SK-N-SH (cell line): Measurements from ENCODE around the gene P2RX4. TPM values are rescaled to one million over a fixed set of nuclear protein-coding genes. Genes with fewer than 3 reads are reported as not detected.

Source experiments
- CTCF ChIA-PET: fragments of 300-600, 350-600 bp; formaldehyde crosslinking; extraction: SDS; loops from one replicate; lab custom pipeline; 2021; lab: Yijun Ruan, JAX
- POLR2A ChIA-PET: fragments of 350-600 bp; sonication (Branson Sonifier 250); formaldehyde crosslinking; extraction: SDS; loops from one replicate; lab custom pipeline; 2020; ENCODE audit warnings: antibody characterized with exemption, inconsistent platforms; lab: Yijun Ruan, JAX
- DNase-seq: peaks from one replicate; pipeline ENCODE4 v3.0.0; 2012
- H2AFZ ChIP-seq: fragments of 200-600 bp; sonication (generic); 2 replicates; pipeline ENCODE4 v1.8.1; 2016; ENCODE audit warnings: antibody characterized with exemption, mild to moderate bottlenecking, low read depth
- H3F3A ChIP-seq: fragments of 200-600 bp; sonication (generic); replicated peaks from 2 replicates; pipeline ENCODE3; 2016; ENCODE audit warnings: antibody characterized with exemption, mild to moderate bottlenecking; ENCODE audit not compliant: insufficient read depth
- H3K27ac ChIP-seq, 2 experiments: fragments of 200-500 bp in 1 of 2; fragments of 200-600 bp in 1 of 2; sonication (Bioruptor generic) in 1 of 2; sonication (generic), shearing (Covaris generic) in 1 of 2; 2 replicates each; pipeline versions ENCODE4 v1.5.1 to v1.6.1; 2014 to 2016; ENCODE audit warnings: low read depth in 2 of 2, inconsistent platforms in 1 of 2, low read length in 1 of 2, mild to moderate bottlenecking in 1 of 2, mixed read lengths in 1 of 2
- H3K27me3 ChIP-seq: fragments of 200-600 bp; sonication (generic), shearing (Covaris generic); 2 replicates; pipeline ENCODE4 v1.6.1; 2016; ENCODE audit warnings: mixed run types; ENCODE audit not compliant: insufficient read depth
- H3K36me3 ChIP-seq, 2 experiments: fragments of 200-500 bp in 1 of 2; fragments of 200-600 bp in 1 of 2; sonication (Bioruptor generic) in 1 of 2; sonication (generic) in 1 of 2; replicated peaks in 1 of 2; 2 replicates each; pipeline versions ENCODE3 to v1.5.1; 2014 to 2016; ENCODE audit warnings: low read length in 1 of 2, mild to moderate bottlenecking in 1 of 2; ENCODE audit not compliant: insufficient read depth in 2 of 2, control insufficient read depth in 1 of 2
- H3K4me1 ChIP-seq, 2 experiments: fragments of 200-500 bp in 1 of 2; fragments of 200-600 bp in 1 of 2; sonication (Bioruptor generic) in 1 of 2; sonication (generic), shearing (Covaris generic) in 1 of 2; 2 replicates each; pipeline versions ENCODE4 v1.5.1 to v1.6.1; 2014 to 2016; ENCODE audit warnings: low read depth in 1 of 2, low read length in 1 of 2, mixed run types in 1 of 2; ENCODE audit not compliant: insufficient read depth in 2 of 2, control insufficient read depth in 1 of 2
- H3K4me2 ChIP-seq: fragments of 200-600 bp; sonication (generic), shearing (Covaris generic); 2 replicates; pipeline ENCODE4 v1.6.1; 2017; ENCODE audit warnings: mixed run types
- H3K4me3 ChIP-seq, 2 experiments: fragments of 200-500 bp in 1 of 2; fragments of 200-600 bp in 1 of 2; sonication (Bioruptor generic) in 1 of 2; sonication (generic), shearing (Covaris generic) in 1 of 2; 2 replicates each; pipeline versions ENCODE4 v1.5.1 to v1.8.1; 2014 to 2016; ENCODE audit warnings: low read depth in 2 of 2, inconsistent platforms in 1 of 2, low read length in 1 of 2, mild to moderate bottlenecking in 1 of 2, mixed read lengths in 1 of 2, moderate library complexity in 1 of 2
- H3K79me2 ChIP-seq: fragments of 200-600 bp; sonication (generic); 2 replicates; pipeline ENCODE4 v1.8.1; 2017; ENCODE audit warnings: mild to moderate bottlenecking; ENCODE audit not compliant: insufficient read depth
- H3K9ac ChIP-seq: fragments of 200-600 bp; sonication (generic); 2 replicates; pipeline ENCODE4 v1.6.1; 2017; ENCODE audit warnings: mixed run types
- H3K9me2 ChIP-seq: fragments of 200-600 bp; sonication (generic); 2 replicates; pipeline ENCODE4 v1.6.1; 2017; ENCODE audit warnings: mixed run types
- H3K9me3 ChIP-seq: fragments of 200-600 bp; sonication (generic); 2 replicates; pipeline ENCODE4 v1.6.1; 2017; ENCODE audit warnings: mixed run types, mild to moderate bottlenecking, moderate library complexity
- H4K20me1 ChIP-seq: fragments of 200-600 bp; sonication (generic); 2 replicates; pipeline ENCODE4 v1.6.1; 2017; ENCODE audit warnings: mild to moderate bottlenecking, mixed run types; ENCODE audit not compliant: insufficient read depth
- CHD2 ChIP-seq: fragments of 150-350 bp; IDR thresholded peaks from 2 replicates; pipeline ENCODE4 v1.6.1; 2018; ENCODE audit warnings: low read length; ENCODE audit not compliant: partially characterized antibody
- CTCF ChIP-seq: fragments of 200-600 bp; sonication (generic); IDR thresholded peaks from 2 replicates; pipeline ENCODE4 v1.6.1; 2017; ENCODE audit warnings: antibody characterized with exemption, mild to moderate bottlenecking, moderate library complexity
- ELF1 ChIP-seq: IDR thresholded peaks from 2 replicates; pipeline ENCODE4 v1.4.0; 2012
- EP300 ChIP-seq, 2 experiments: IDR thresholded peaks; 2 replicates each; pipeline versions ENCODE4 v1.4.0 to v1.6.1; 2012; ENCODE audit warnings: borderline replicate concordance in 1 of 2, low read depth in 1 of 2, low read length in 1 of 2
- FOSL2 ChIP-seq: IDR thresholded peaks from 2 replicates; pipeline ENCODE4 v1.4.0; 2012; ENCODE audit warnings: low read depth, mild to moderate bottlenecking, moderate library complexity, borderline replicate concordance
- JUND ChIP-seq: IDR thresholded peaks from 2 replicates; pipeline ENCODE4 v1.4.0; 2012
- MEF2A ChIP-seq: IDR thresholded peaks from 2 replicates; pipeline ENCODE4 v1.4.0; 2012; ENCODE audit warnings: low read depth, borderline replicate concordance
- NRF1 ChIP-seq: IDR thresholded peaks from 2 replicates; pipeline ENCODE4 v1.6.1; 2012; ENCODE audit warnings: low read depth, mild to moderate bottlenecking, low read length
- TAF1 ChIP-seq: IDR thresholded peaks from 2 replicates; pipeline ENCODE4 v1.6.1; 2012; ENCODE audit warnings: low read depth, mild to moderate bottlenecking, low read length, moderate library complexity, borderline replicate concordance
- TCF12 ChIP-seq: IDR thresholded peaks from 2 replicates; pipeline ENCODE4 v1.4.0; 2012
- TEAD4 ChIP-seq: IDR thresholded peaks from 2 replicates; pipeline ENCODE4 v1.4.0; 2012; ENCODE audit warnings: mild to moderate bottlenecking, borderline replicate concordance; ENCODE audit not compliant: insufficient read depth
- USF2 ChIP-seq: fragments of 150-350 bp; IDR thresholded peaks from 2 replicates; pipeline ENCODE4 v1.6.1; 2017; ENCODE audit warnings: antibody characterized with exemption, low read length, low read depth, borderline replicate concordance
- YY1 ChIP-seq: IDR thresholded peaks from 2 replicates; pipeline ENCODE4 v1.4.0; 2012; ENCODE audit warnings: low read depth, mild to moderate bottlenecking
- ZBTB33 ChIP-seq: IDR thresholded peaks from 2 replicates; pipeline ENCODE4 v1.4.0; 2012; ENCODE audit warnings: low read depth, borderline replicate concordance
- WGBS: methylation state at CpG from one replicate; pipeline ENCODE4 v1.1.6; 2017; ENCODE audit warnings: low lambda C conversion rate; 5-methylcytosine and 5-hydroxymethylcytosine counted together
- polyA plus RNA-seq, 3 experiments: library from polyadenylated mRNA; depleted of rRNA; stranded (reverse); fragments of >200 nt; gene quantifications; 2 replicates each; pipeline ENCODE4 v1.2.3, GENCODE V29; 2012

P2RX4 gene
- polyA plus RNA-seq, 1 of the 3 experiments (the other 2 are of a cell fraction), result 32.2 TPM

GRCh38 chr12:121176826-121177529, 33.0 kb upstream of the P2RX4 start:
- Histone ChIP-seq H3K9me2 (no peaks in the 10 kb centered on the region), H2AFZ (no peak overlapping the region), H3K36me3 (no peaks in the 10 kb centered on the region), H3K4me2 (no peak overlapping the region), H3K4me1 (no peaks in the 10 kb centered on the region), H3K27ac (no peak overlapping the region), H3K79me2 (no peaks in the 10 kb centered on the region), H4K20me1 (no peaks in the 10 kb centered on the region), H3F3A (no peaks in the 10 kb centered on the region), H3K27me3 (no peaks in the 10 kb centered on the region), H3K9ac (no peak overlapping the region), H3K9me3 (no peaks in the 10 kb centered on the region), H3K4me3 (no peak overlapping the region)
- CTCF ChIA-PET, result no interaction called here
- POLR2A ChIA-PET, result no interaction called here
- no peak for DNase-seq
- 94% methylated on average over 19 of the region's 19 CpGs for WGBS
- no peak for TF ChIP-seq ZBTB33
- TF ChIP-seq YY1, result no peak
- TF ChIP-seq EP300 (IDR thresholded peaks at IDR 0.05; ENCODE audit: borderline replicate concordance in 1 of 2, low read depth in 1 of 2, low read length in 1 of 2), result no peak
- TF ChIP-seq TAF1, result no peak
- TF ChIP-seq FOSL2, result no peak
- no peak for TF ChIP-seq JUND
- no peak for TF ChIP-seq USF2
- TF ChIP-seq MEF2A, result no peak
- no peak for TF ChIP-seq CTCF
- TF ChIP-seq NRF1, result no peak
- TF ChIP-seq TCF12, result no peak
- TF ChIP-seq CHD2, result no peak
- no peak for TF ChIP-seq TEAD4
- TF ChIP-seq ELF1, result no peak
